Spleen (tissue), 7 donors: ENCODE measurements around the gene IPO7.
"Not testable (repeated sequence)": the region's sequence is repeated elsewhere in the genome, so short reads cannot be mapped to it uniquely, and the experiment has no call there.

Experiments
- POLR2AphosphoS5 ChIP-seq, 3 donors: sonication (generic); formaldehyde crosslinking; IDR thresholded peaks; one replicate each; pipeline ENCODE4 v1.5.1; 2017; ENCODE audit warnings: antibody characterized with exemption in 3 of 3
- TF ChIP-seq, protein P1 (sequence below), 11 experiments: fragments of 200-600 bp in 7 of 11; fragments of 450-650 bp in 4 of 11; sonication (generic) in 4 of 11; IDR thresholded peaks in 8 of 11; conservative IDR thresholded peaks in 3 of 11; 1 replicate in 7 of 11; 2 replicates in 4 of 11; pipeline versions ENCODE4 v1.4.0 to v1.8.0; 2016 to 2021; ENCODE audit warnings: antibody characterized with exemption in 11 of 11, inconsistent platforms in 4 of 11, mild to moderate bottlenecking in 1 of 11
- donor health status: DM: no; HTN: no; CAD: no; lungs with moderate emphysema.
- donor health status: DM: no; HTN: no; CAD: no.
- donor health status: DM: no; HTN: no; CAD: no.

DNA sequence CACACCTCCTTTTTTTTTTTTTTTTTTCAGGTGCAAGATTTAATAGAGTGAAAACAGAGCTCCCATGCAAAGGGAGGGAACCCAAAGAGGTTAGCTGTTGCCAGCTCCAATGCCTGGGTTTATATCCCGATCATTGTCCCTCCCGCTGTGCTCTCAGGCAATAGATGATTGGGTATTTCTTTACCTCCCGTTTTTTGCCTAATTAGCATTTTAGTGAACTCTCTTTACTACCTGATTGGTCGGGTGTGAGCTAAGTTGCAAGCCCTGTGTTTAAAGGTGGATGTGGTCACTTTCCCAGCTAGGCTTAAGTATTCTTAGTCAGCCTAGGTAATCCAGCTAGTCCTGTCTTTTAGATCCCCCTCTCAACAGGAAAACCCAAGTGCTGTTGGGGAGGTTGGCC lies 36.7 kb upstream of the IPO7 start:
- TF ChIP-seq, protein P1, sequence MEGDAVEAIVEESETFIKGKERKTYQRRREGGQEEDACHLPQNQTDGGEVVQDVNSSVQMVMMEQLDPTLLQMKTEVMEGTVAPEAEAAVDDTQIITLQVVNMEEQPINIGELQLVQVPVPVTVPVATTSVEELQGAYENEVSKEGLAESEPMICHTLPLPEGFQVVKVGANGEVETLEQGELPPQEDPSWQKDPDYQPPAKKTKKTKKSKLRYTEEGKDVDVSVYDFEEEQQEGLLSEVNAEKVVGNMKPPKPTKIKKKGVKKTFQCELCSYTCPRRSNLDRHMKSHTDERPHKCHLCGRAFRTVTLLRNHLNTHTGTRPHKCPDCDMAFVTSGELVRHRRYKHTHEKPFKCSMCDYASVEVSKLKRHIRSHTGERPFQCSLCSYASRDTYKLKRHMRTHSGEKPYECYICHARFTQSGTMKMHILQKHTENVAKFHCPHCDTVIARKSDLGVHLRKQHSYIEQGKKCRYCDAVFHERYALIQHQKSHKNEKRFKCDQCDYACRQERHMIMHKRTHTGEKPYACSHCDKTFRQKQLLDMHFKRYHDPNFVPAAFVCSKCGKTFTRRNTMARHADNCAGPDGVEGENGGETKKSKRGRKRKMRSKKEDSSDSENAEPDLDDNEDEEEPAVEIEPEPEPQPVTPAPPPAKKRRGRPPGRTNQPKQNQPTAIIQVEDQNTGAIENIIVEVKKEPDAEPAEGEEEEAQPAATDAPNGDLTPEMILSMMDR (IDR thresholded peaks at IDR 0.05 in 8 of 11, conservative IDR thresholded peaks at IDR 0.05 in 3 of 11): not testable (repeated sequence)
- TF ChIP-seq POLR2AphosphoS5 (IDR thresholded peaks at IDR 0.05): not testable (repeated sequence)
